ENCODE results near the gene KIR3DL2.
"Not testable (repeated sequence)": the region's sequence is repeated elsewhere in the genome, so short reads cannot be mapped to it uniquely, and the experiment has no call there.

KIR3DL2 gene

DNA sequence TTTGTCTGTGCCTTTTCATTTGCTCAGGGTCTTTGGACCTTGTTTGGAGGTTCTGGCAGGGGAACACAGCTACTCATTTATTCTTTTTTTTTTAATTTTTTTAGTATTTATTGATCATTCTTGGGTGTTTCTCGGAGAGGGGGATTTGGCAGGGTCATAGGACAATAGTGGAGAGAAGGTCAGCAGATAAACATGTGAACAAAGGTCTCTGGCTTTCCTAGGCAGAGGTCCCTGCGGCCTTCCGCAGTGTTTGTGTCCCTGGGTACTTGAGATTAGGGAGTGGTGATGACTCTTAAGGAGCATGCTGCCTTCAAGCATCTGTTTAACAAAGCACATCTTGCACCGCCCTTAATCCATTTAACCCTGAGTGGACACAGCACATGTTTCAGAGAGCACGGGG is 57.7 kb downstream of the KIR3DL2 start:
- H3K27me3 ChIP-seq (ENCODE audit: control insufficient read depth in 1 of 2, insufficient read depth in 2 of 2, low read length in 2 of 2); H3K27ac ChIP-seq (ENCODE audit: low read depth, low read length); H3K4me1 ChIP-seq (ENCODE audit: control insufficient read depth in 1 of 2, insufficient read depth in 2 of 2, low read length in 2 of 2); H3K9ac ChIP-seq (ENCODE audit: low read depth in 1 of 2, low read length in 2 of 2); H3K36me3 ChIP-seq (ENCODE audit: control insufficient read depth in 1 of 2, insufficient read depth in 2 of 2, low read length in 2 of 2); H3K4me3 ChIP-seq (ENCODE audit: low read depth in 1 of 2, low read length in 2 of 2); H3K9me3 ChIP-seq (ENCODE audit: control insufficient read depth in 1 of 2, low read length in 2 of 2): not testable (repeated sequence)
